Stimulated activated memory B cell treated with anti-CD40 and anti-IgM and Interleukin-4, amounts not matched to agents 10 μg/mL and 1 μg/mL and 100 μg/mL, for 72 hours (primary cell): Measurements from ENCODE around the gene FAM20C.

ENCODE experiments used
- ATAC-seq: fragments of 150-1000 bp; cut with Tn5 transposase; 2 replicates; pipeline ENCODE4 v1.10.0; 2021
- H3K27ac Mint-ChIP-seq: one replicate; pipeline ENCODE4 v1.8.0; 2022; ENCODE audit warnings: mild to moderate bottlenecking, mixed read lengths
- H3K27me3 Mint-ChIP-seq: one replicate; pipeline ENCODE4 v1.8.0; 2022; ENCODE audit warnings: mixed read lengths
- H3K36me3 Mint-ChIP-seq: one replicate; pipeline ENCODE4 v1.8.0; 2022; ENCODE audit warnings: mixed read lengths
- H3K4me1 Mint-ChIP-seq: one replicate; pipeline ENCODE4 v1.8.0; 2022; ENCODE audit warnings: mixed read lengths
- H3K4me3 Mint-ChIP-seq: one replicate; pipeline ENCODE4 v1.8.0; 2022; ENCODE audit warnings: mild to moderate bottlenecking, moderate library complexity, mixed read lengths
- H3K9me3 Mint-ChIP-seq: one replicate; pipeline ENCODE4 v1.8.0; 2022; ENCODE audit warnings: mixed read lengths

The FAM20C gene

GRCh38 chr7:231030-231857 is 38.9 kb downstream of the FAM20C start:
- ATAC-seq = peak; percentile 38
- Mint-ChIP-seq H3K36me3 (no peaks in the 10 kb centered on the region), H3K4me1 (peaks cover 4% of the 10 kb centered on the region), H3K27me3 (peaks cover 21% of the 10 kb centered on the region), H3K4me3 (no peak overlapping the region), H3K27ac (no peak overlapping the region), H3K9me3 (no peaks in the 10 kb centered on the region)

DNA sequence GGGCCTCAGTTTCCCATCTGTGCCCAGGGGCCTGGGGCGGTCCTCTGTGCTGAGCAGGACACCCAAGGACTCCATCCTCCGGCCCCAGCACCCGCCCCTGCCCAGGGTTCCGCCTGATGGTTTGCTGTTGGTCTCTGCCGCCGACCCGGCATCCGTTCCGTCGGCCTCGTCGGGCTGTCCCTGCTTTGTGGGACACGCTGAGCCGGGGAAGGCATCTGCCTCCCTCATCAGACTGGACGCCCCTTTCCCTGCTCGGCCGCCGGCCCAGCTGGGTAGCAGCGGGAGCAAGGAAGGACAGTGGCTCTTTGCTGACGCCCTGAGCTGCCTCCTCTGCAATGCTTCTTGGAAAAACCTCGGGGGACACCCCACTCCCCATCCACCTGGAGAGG is 39.5 kb downstream of the FAM20C start:
- no peak for ATAC-seq
- no peak overlapping the region for H3K4me3 Mint-ChIP-seq
- peaks cover 21% of the 10 kb centered on the region for H3K27me3 Mint-ChIP-seq
- H3K36me3 Mint-ChIP-seq = no peaks in the 10 kb centered on the region
- peaks cover 4% of the 10 kb centered on the region for H3K4me1 Mint-ChIP-seq
- H3K27ac Mint-ChIP-seq = no peak overlapping the region
- no peaks in the 10 kb centered on the region for H3K9me3 Mint-ChIP-seq

- Mint-ChIP-seq H3K27me3 (peaks cover 21% of the 10 kb centered on the region), H3K4me3 (no peak overlapping the region), H3K9me3 (no peaks in the 10 kb centered on the region), H3K27ac (no peak overlapping the region), H3K4me1 (peaks cover 4% of the 10 kb centered on the region), H3K36me3 (no peaks in the 10 kb centered on the region)
- ATAC-seq = no peak
Measured at GRCh38 chr7:232410-233248, 40.3 kb downstream of the FAM20C start.

DNA sequence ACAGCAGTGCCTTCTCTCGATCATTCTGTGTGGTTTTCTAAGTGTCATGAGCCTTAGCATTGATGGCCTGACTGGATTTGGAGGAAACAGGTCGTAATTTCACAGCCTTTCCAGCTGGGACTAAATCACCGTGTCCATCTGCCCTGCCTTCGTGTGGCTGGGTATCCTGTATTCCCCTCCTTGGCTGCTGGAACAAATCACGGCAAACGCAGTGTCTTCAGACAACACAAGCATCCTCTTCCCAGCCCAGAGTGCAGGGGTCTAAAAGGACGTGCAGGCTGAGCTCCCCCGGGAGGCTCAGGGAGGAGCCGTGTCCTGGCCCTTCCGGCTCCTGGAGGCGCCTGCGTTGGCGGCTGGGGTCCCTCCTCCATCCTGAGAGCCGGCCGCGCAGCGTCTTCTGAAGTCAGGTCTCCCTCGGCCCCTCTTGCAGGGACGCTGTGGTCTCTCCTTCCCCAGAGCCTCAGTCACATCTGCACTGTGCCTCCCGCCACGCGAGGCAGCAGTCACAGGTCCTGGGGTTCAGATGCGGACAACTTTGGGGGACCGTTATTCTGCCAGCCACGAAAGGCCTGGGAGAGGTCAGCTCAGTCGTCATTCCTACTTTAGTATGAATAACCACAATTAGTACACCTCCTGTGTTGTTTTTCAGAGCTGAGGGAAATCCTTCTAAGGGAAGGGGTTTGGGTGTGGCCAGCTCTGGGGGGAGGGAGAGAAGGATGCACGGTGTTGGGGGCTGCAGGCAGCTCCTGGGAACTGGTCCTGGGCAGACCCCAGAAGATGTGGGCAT is 41.1 kb downstream of the FAM20C start:
- Mint-ChIP-seq H3K9me3 (no peaks in the 10 kb centered on the region), H3K27ac (no peak overlapping the region), H3K36me3 (no peaks in the 10 kb centered on the region), H3K4me3 (no peak overlapping the region), H3K4me1 (peaks cover 4% of the 10 kb centered on the region), H3K27me3 (peaks cover 21% of the 10 kb centered on the region)
- ATAC-seq = no peak

- Mint-ChIP-seq H3K27ac (no peak overlapping the region), H3K4me3 (no peak overlapping the region), H3K36me3 (no peaks in the 10 kb centered on the region), H3K4me1 (peaks cover 4% of the 10 kb centered on the region), H3K27me3 (peaks cover 21% of the 10 kb centered on the region), H3K9me3 (no peaks in the 10 kb centered on the region)
- no peak for ATAC-seq
Measured at GRCh38 chr7:234051-234707, 41.8 kb downstream of the FAM20C start.

DNA sequence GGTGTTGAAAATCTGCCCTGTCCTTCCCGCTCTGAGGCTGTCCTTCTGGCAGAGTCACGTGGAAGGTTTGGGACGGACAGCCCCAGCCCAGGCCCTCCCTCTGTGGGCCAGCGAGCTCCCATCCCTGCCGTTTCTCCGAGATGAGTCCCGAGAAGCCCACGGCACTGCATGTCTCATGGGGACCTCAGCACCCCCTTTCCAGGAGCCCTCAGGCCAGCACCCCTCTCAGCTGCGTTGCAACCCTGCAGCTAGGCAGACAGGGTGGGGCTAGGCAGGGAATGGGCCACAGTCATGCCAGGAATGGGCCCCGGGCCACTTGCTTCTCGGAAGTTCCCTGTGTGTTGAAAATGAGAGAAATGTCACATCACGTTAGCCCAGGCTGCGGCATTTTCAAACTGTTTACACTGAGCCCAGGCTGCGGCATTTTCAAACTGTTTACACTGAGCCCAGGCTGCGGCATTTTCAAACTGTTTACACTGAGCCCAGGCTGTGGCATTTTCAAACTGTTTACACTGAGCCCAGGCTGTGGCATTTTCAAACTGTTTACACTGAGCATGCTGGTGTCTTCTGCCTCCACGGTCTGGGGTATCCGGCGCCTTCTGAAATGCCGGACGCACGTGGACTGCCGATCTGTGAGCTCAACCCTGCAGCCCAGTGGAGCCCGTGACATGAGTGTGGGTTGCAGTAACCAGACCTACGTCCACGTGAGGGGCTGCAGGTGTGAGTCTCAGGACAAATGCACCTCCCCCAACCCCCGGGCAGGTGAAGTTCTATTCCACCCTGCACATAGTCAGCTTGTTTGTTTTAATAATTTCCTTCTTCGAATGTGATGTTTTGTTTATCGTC is 42.6 kb downstream of the FAM20C start:
- peaks cover 14% of the 10 kb centered on the region for H3K27me3 Mint-ChIP-seq
- no peaks in the 10 kb centered on the region for H3K9me3 Mint-ChIP-seq
- peaks cover 4% of the 10 kb centered on the region for H3K4me1 Mint-ChIP-seq
- no peak overlapping the region for H3K4me3 Mint-ChIP-seq
- H3K36me3 Mint-ChIP-seq = no peaks in the 10 kb centered on the region
- ATAC-seq = no peak
- no peak overlapping the region for H3K27ac Mint-ChIP-seq

GRCh38 chr7:235576-236395 is 43.4 kb downstream of the FAM20C start:
- peaks cover 3% of the 10 kb centered on the region for H3K4me1 Mint-ChIP-seq
- H3K9me3 Mint-ChIP-seq = no peaks in the 10 kb centered on the region
- ATAC-seq = no peak
- H3K27ac Mint-ChIP-seq = no peak overlapping the region
- H3K36me3 Mint-ChIP-seq = no peaks in the 10 kb centered on the region
- H3K4me3 Mint-ChIP-seq = no peak overlapping the region
- peaks cover 6% of the 10 kb centered on the region for H3K27me3 Mint-ChIP-seq

- Mint-ChIP-seq H3K9me3 (no peaks in the 10 kb centered on the region), H3K36me3 (no peaks in the 10 kb centered on the region)
Measured at GRCh38 chr7:236967-237366, 44.6 kb downstream of the FAM20C start.

GRCh38 chr7:237385-237784 is 45.0 kb downstream of the FAM20C start:
- ATAC-seq = no peak
- Mint-ChIP-seq H3K36me3 (no peaks in the 10 kb centered on the region), H3K27ac (no peak overlapping the region)

More at GRCh38 chr7:236967-237366, 44.6 kb downstream of the FAM20C start:
- ATAC-seq = no peak
- Mint-ChIP-seq H3K27me3 (no peaks in the 10 kb centered on the region), H3K4me3 (no peak overlapping the region), H3K4me1 (no peaks in the 10 kb centered on the region), H3K27ac (no peak overlapping the region)

GRCh38 chr7:240146-240676 is 47.8 kb downstream of the FAM20C start:
- H3K4me1 Mint-ChIP-seq = no peaks in the 10 kb centered on the region

More at GRCh38 chr7:237385-237784, 45.0 kb downstream of the FAM20C start:
- Mint-ChIP-seq H3K9me3 (no peaks in the 10 kb centered on the region), H3K4me1 (no peaks in the 10 kb centered on the region), H3K27me3 (no peaks in the 10 kb centered on the region), H3K4me3 (no peak overlapping the region)

DNA sequence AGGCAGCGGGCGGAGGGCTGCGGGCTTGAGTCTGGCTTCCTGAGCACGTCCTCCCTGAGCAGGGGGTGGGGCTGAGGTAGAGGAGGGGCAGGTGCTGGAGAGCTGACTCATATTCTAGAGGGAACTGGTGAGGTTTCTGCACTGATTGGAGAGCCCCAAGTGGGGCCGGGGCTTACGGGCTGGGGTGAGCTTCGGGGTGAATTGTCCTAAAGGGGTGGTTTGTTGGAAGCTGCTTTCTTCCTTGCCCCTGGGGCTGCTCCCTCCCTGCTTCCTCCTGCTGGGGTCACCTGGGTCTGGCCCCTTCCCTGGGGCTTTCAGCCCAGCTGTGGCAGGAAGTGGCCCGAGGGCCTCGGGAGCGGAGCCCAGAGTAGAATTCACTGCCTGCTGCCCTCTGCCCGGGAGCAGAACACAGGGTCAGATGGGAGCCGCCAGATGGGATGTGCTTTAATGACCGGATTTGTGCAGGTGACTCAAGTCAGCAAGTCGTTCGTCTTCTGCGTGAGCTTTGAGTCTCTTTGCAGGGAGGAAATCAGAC is 48.6 kb downstream of the FAM20C start:
- no peak for ATAC-seq
- H3K27ac Mint-ChIP-seq = no peak overlapping the region

More at GRCh38 chr7:240146-240676, 47.8 kb downstream of the FAM20C start:
- Mint-ChIP-seq H3K27me3 (no peaks in the 10 kb centered on the region), H3K9me3 (no peaks in the 10 kb centered on the region), H3K27ac (no peak overlapping the region), H3K36me3 (no peaks in the 10 kb centered on the region), H3K4me3 (no peak overlapping the region)
- ATAC-seq = peak; percentile 43

DNA sequence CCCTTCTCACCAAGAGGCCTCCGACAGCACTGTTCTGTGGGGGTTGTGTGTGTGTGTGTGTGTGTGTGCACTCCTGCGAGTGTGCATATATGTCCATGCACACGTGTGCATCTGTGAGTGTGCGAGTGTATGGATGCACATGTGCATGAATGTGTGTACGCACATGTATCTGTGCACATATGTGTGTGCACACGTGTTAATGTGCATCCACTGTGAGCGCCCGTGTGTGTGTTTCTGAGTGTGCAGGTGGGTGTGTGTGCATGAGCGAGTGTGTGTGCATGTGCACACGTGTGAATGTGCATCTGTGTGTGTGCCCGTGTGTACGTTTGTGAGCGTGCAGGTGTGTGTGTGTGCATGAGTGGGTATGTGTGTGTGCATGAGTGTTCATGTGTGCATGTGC is 49.1 kb downstream of the FAM20C start:
- no peak overlapping the region for H3K4me3 Mint-ChIP-seq
- H3K4me1 Mint-ChIP-seq = no peaks in the 10 kb centered on the region
- ATAC-seq = no peak
- H3K27ac Mint-ChIP-seq = no peak overlapping the region
- H3K36me3 Mint-ChIP-seq = no peaks in the 10 kb centered on the region
- no peaks in the 10 kb centered on the region for H3K9me3 Mint-ChIP-seq
- H3K27me3 Mint-ChIP-seq = no peaks in the 10 kb centered on the region

More for the DNA sequence above, 48.6 kb downstream of the FAM20C start:
- Mint-ChIP-seq H3K36me3 (no peaks in the 10 kb centered on the region), H3K4me3 (no peak overlapping the region), H3K27me3 (no peaks in the 10 kb centered on the region), H3K4me1 (no peaks in the 10 kb centered on the region), H3K9me3 (no peaks in the 10 kb centered on the region)
